ENCODE data around the gene C19orf67. TPM values are rescaled to one million over a fixed set of nuclear protein-coding genes. Genes with fewer than 3 reads are reported as not detected.

C19orf67 gene
- total RNA-seq, 1 donor from 2014 or later, result 0.54 TPM

GRCh38 chr19:14090509-14091080 lies 5.0 kb upstream of the C19orf67 start, which contains the start of gene SAMD1:
Gene SAMD1, minus strand, starts transcription at chr19:14090751.
- TF ChIP-seq, protein P1, sequence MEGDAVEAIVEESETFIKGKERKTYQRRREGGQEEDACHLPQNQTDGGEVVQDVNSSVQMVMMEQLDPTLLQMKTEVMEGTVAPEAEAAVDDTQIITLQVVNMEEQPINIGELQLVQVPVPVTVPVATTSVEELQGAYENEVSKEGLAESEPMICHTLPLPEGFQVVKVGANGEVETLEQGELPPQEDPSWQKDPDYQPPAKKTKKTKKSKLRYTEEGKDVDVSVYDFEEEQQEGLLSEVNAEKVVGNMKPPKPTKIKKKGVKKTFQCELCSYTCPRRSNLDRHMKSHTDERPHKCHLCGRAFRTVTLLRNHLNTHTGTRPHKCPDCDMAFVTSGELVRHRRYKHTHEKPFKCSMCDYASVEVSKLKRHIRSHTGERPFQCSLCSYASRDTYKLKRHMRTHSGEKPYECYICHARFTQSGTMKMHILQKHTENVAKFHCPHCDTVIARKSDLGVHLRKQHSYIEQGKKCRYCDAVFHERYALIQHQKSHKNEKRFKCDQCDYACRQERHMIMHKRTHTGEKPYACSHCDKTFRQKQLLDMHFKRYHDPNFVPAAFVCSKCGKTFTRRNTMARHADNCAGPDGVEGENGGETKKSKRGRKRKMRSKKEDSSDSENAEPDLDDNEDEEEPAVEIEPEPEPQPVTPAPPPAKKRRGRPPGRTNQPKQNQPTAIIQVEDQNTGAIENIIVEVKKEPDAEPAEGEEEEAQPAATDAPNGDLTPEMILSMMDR (IDR thresholded peaks at IDR 0.05), result no peak
- peaks cover 14% of the 10 kb centered on the region for H3K36me3 Mint-ChIP-seq (ENCODE audit: unreplicated experiment)
- DNase-seq (ENCODE audit: extremely low spot score, unreplicated experiment), result peak; percentile 91
- H3K4me1 Mint-ChIP-seq (ENCODE audit: unreplicated experiment), result peaks cover 15% of the 10 kb centered on the region
- H3K9me3 Mint-ChIP-seq (ENCODE audit: unreplicated experiment), result no peaks in the 10 kb centered on the region
- H3K27ac Mint-ChIP-seq (ENCODE audit: unreplicated experiment), result peak within 1 kb of the TSS; percentile 96
- H3K4me3 Mint-ChIP-seq (ENCODE audit: unreplicated experiment), result peak within 1 kb of the TSS; percentile 98
- no peaks in the 10 kb centered on the region for H3K27me3 Mint-ChIP-seq (ENCODE audit: unreplicated experiment)

GRCh38 chr19:14089662-14090508 lies 4.3 kb upstream of the C19orf67 start:
- TF ChIP-seq, protein P1 (IDR thresholded peaks at IDR 0.05), result no peak
- H3K4me1 Mint-ChIP-seq (ENCODE audit: unreplicated experiment), result peaks cover 15% of the 10 kb centered on the region
- peak overlapping the region; percentile 74 for H3K4me3 Mint-ChIP-seq (ENCODE audit: unreplicated experiment)
- no peaks in the 10 kb centered on the region for H3K27me3 Mint-ChIP-seq (ENCODE audit: unreplicated experiment)
- peaks cover 14% of the 10 kb centered on the region for H3K36me3 Mint-ChIP-seq (ENCODE audit: unreplicated experiment)
- H3K9me3 Mint-ChIP-seq (ENCODE audit: unreplicated experiment), result no peaks in the 10 kb centered on the region
- no peak for DNase-seq (ENCODE audit: extremely low spot score, unreplicated experiment)
- peak overlapping the region; percentile 42 for H3K27ac Mint-ChIP-seq (ENCODE audit: unreplicated experiment)

DNA sequence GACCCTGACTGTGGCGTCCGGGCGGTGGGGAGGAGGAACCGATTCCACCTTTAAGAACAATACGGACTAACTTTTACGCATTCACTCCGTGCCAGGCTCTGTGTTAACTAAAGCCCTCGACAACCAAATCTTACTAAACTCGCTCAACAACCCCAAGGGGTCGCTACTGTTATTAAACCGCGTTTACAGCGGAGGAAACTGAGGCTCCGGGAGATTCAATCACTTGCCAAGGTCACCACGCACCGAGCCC lies 3.8 kb upstream of the C19orf67 start:
- peaks cover 15% of the 10 kb centered on the region for H3K4me1 Mint-ChIP-seq (ENCODE audit: unreplicated experiment)
- DNase-seq (ENCODE audit: extremely low spot score, unreplicated experiment), result no peak
- H3K9me3 Mint-ChIP-seq (ENCODE audit: unreplicated experiment), result no peaks in the 10 kb centered on the region
- peaks cover 11% of the 10 kb centered on the region for H3K36me3 Mint-ChIP-seq (ENCODE audit: unreplicated experiment)
- no peaks in the 10 kb centered on the region for H3K27me3 Mint-ChIP-seq (ENCODE audit: unreplicated experiment)
- peak overlapping the region; percentile 42 for H3K27ac Mint-ChIP-seq (ENCODE audit: unreplicated experiment)
- peak overlapping the region; percentile 74 for H3K4me3 Mint-ChIP-seq (ENCODE audit: unreplicated experiment)
- TF ChIP-seq, protein P1 (IDR thresholded peaks at IDR 0.05), result peak; percentile 40

- Mint-ChIP-seq H3K9me3 (ENCODE audit: unreplicated experiment) (no peaks in the 10 kb centered on the region), H3K27me3 (ENCODE audit: unreplicated experiment) (no peaks in the 10 kb centered on the region), H3K4me1 (ENCODE audit: unreplicated experiment) (peaks cover 15% of the 10 kb centered on the region), H3K27ac (ENCODE audit: unreplicated experiment) (peak overlapping the region; percentile 42), H3K36me3 (ENCODE audit: unreplicated experiment) (peaks cover 11% of the 10 kb centered on the region), H3K4me3 (ENCODE audit: unreplicated experiment) (peak overlapping the region; percentile 74)
- TF ChIP-seq, protein P1 (IDR thresholded peaks at IDR 0.05), result no peak
- DNase-seq (ENCODE audit: extremely low spot score, unreplicated experiment), result no peak
These were observed 3.2 kb upstream of the C19orf67 start for GRCh38 chr19:14088634-14089411.

- peaks cover 11% of the 10 kb centered on the region for H3K36me3 Mint-ChIP-seq (ENCODE audit: unreplicated experiment)
- H3K27ac Mint-ChIP-seq (ENCODE audit: unreplicated experiment), result no peak overlapping the region
- H3K4me1 Mint-ChIP-seq (ENCODE audit: unreplicated experiment), result peaks cover 18% of the 10 kb centered on the region
- H3K9me3 Mint-ChIP-seq (ENCODE audit: unreplicated experiment), result no peaks in the 10 kb centered on the region
- no peak for DNase-seq (ENCODE audit: extremely low spot score, unreplicated experiment)
- TF ChIP-seq, protein P1 (IDR thresholded peaks at IDR 0.05), result no peak
- no peak overlapping the region for H3K4me3 Mint-ChIP-seq (ENCODE audit: unreplicated experiment)
- H3K27me3 Mint-ChIP-seq (ENCODE audit: unreplicated experiment), result no peaks in the 10 kb centered on the region
These were observed 515 bp upstream of the C19orf67 start for GRCh38 chr19:14086098-14086497.

All from osteocyte (in vitro differentiated cells).